GM12878 (cell line): ENCODE results near the gene SRC. TPM values are rescaled to one million over a fixed set of nuclear protein-coding genes. Genes with fewer than 3 reads are reported as not detected.

ENCODE experiments used
- ATF7 ChIP-seq: fragments of 450-650 bp; IDR thresholded peaks from 2 replicates; pipeline ENCODE4 v1.6.1; 2016; ENCODE audit warnings: low read depth, mild to moderate bottlenecking
- CBFB ChIP-seq: IDR thresholded peaks from 2 replicates; pipeline ENCODE4 v1.6.1; 2016; ENCODE audit warnings: antibody characterized with exemption, low read depth
- MXI1 ChIP-seq: fragments of 150-350 bp; IDR thresholded peaks from 2 replicates; pipeline ENCODE4 v1.6.1; 2011; ENCODE audit warnings: low read depth, mild to moderate bottlenecking, inconsistent platforms, low read length, improper control_type of control experiment
- NR2C2 ChIP-seq: IDR thresholded peaks from 2 replicates; pipeline ENCODE4 v1.6.1; 2011; ENCODE audit warnings: borderline replicate concordance, low read depth; ENCODE audit not compliant: control insufficient read depth, insufficient read length
- POLR2AphosphoS2 ChIP-seq: IDR thresholded peaks from 2 replicates; pipeline ENCODE4 v1.6.1; 2011; ENCODE audit warnings: low read depth, mild to moderate bottlenecking, low read length, improper control_type of control experiment, moderate library complexity
- SRF ChIP-seq, 2 experiments: IDR thresholded peaks; 2 replicates each; pipeline ENCODE4 v1.6.1; 2011; ENCODE audit warnings: low read depth in 2 of 2, low read length in 2 of 2, mild to moderate bottlenecking in 1 of 2, moderate library complexity in 1 of 2
- polyA plus RNA-seq, 11 experiments: library from polyadenylated mRNA; depleted of rRNA in 4 of 11; unstranded in 6 of 11; stranded (reverse) in 5 of 11; fragments of >200 nt; fragmentation: Nextera tagmentation in 4 of 11; fragmentation: Illumina TruSeq in 1 of 11; extraction: Ambion mirVana in 4 of 11; extraction: Trizol in 1 of 11; gene quantifications; 1 replicate in 1 of 11; 2 replicates in 10 of 11; pipeline versions ENCODE4 v1.2.1 to v1.2.3, GENCODE V29; 2011 to 2016; ENCODE audit warnings: inconsistent platforms in 2 of 11, missing spikeins in 2 of 11, low read depth in 1 of 11
- total RNA-seq, 4 experiments: library from RNA; depleted of rRNA in 3 of 4; stranded (reverse); fragments of >200 nt in 3 of 4; fragmentation: Illumina TruSeq in 1 of 4; extraction: Trizol in 1 of 4; gene quantifications; 2 replicates each; pipeline versions ENCODE4 v1.2.1 to v1.2.3, GENCODE V29; 2013 to 2021
- TF ChIP-seq, protein P1 (sequence below): fragments of 450-650 bp; IDR thresholded peaks from 2 replicates; pipeline ENCODE4 v1.6.1; 2016; ENCODE audit warnings: mild to moderate bottlenecking, moderate library complexity, borderline replicate concordance
- TF ChIP-seq, protein P2 (sequence below): IDR thresholded peaks from 2 replicates; pipeline ENCODE4 v1.6.1; 2011; ENCODE audit warnings: borderline replicate concordance, low read depth, mild to moderate bottlenecking, moderate library complexity, mixed read lengths, low read length; ENCODE audit not compliant: insufficient read depth; ENCODE audit errors: extremely low read length
- TF ChIP-seq, protein P3 (sequence below): fragments of 450-650 bp; IDR thresholded peaks from 2 replicates; pipeline ENCODE4 v1.6.1; 2017; ENCODE audit warnings: mild to moderate bottlenecking, moderate library complexity
- TF ChIP-seq, protein P4 (sequence below): IDR thresholded peaks from 2 replicates; pipeline ENCODE4 v1.6.1; 2011; ENCODE audit warnings: low read depth, mild to moderate bottlenecking, low read length, moderate library complexity, borderline replicate concordance; ENCODE audit errors: extremely low read depth
- TF ChIP-seq, protein P5 (sequence below): fragments of 450-650 bp; IDR thresholded peaks from 2 replicates; pipeline ENCODE4 v1.6.1; 2017; ENCODE audit warnings: antibody characterized with exemption, mild to moderate bottlenecking, moderate library complexity

SRC gene
- total and polyA plus RNA-seq, 10 of the 15 experiments (the other 5 are each of a cell fraction or from before 2014, with no cell fraction given), result 0.60 to 71.3 (median 27.2) TPM

DNA sequence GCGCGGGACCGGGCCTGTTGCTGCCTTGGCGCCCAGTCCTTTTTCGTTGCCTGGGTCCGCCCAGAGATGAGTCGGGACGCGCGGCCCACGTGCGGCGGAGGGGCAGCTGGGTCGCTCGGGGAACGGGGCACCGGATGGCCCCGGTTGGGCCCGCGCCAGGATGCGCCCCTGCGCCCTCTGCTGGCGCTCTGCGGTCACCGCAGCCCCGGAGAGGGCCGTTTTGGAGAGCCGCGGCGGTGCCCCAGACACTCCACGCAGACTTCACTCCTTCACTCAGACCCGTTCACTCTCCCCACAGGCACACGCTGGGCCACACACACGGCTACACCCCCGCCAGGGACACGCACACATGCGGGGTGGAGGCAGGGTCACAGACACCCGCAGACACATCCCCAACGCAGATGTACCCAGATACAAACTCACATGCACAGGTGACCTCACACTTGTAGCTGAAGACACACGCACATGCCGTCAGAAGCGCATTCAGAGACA is 38.8 kb downstream of the SRC start (continued):
- TF ChIP-seq, protein P1, sequence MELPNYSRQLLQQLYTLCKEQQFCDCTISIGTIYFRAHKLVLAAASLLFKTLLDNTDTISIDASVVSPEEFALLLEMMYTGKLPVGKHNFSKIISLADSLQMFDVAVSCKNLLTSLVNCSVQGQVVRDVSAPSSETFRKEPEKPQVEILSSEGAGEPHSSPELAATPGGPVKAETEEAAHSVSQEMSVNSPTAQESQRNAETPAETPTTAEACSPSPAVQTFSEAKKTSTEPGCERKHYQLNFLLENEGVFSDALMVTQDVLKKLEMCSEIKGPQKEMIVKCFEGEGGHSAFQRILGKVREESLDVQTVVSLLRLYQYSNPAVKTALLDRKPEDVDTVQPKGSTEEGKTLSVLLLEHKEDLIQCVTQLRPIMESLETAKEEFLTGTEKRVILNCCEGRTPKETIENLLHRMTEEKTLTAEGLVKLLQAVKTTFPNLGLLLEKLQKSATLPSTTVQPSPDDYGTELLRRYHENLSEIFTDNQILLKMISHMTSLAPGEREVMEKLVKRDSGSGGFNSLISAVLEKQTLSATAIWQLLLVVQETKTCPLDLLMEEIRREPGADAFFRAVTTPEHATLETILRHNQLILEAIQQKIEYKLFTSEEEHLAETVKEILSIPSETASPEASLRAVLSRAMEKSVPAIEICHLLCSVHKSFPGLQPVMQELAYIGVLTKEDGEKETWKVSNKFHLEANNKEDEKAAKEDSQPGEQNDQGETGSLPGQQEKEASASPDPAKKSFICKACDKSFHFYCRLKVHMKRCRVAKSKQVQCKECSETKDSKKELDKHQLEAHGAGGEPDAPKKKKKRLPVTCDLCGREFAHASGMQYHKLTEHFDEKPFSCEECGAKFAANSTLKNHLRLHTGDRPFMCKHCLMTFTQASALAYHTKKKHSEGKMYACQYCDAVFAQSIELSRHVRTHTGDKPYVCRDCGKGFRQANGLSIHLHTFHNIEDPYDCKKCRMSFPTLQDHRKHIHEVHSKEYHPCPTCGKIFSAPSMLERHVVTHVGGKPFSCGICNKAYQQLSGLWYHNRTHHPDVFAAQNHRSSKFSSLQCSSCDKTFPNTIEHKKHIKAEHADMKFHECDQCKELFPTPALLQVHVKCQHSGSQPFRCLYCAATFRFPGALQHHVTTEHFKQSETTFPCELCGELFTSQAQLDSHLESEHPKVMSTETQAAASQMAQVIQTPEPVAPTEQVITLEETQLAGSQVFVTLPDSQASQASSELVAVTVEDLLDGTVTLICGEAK, result no peak
- TF ChIP-seq CBFB, result 0 out of 2 replicates have a peak, but pooled peaks have one; percentile 41
- no peak for TF ChIP-seq NR2C2
- TF ChIP-seq MXI1, result peak; percentile 64
- TF ChIP-seq, protein P2, sequence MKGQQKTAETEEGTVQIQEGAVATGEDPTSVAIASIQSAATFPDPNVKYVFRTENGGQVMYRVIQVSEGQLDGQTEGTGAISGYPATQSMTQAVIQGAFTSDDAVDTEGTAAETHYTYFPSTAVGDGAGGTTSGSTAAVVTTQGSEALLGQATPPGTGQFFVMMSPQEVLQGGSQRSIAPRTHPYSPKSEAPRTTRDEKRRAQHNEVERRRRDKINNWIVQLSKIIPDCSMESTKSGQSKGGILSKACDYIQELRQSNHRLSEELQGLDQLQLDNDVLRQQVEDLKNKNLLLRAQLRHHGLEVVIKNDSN, result peak; percentile 47
- TF ChIP-seq, protein P3, sequence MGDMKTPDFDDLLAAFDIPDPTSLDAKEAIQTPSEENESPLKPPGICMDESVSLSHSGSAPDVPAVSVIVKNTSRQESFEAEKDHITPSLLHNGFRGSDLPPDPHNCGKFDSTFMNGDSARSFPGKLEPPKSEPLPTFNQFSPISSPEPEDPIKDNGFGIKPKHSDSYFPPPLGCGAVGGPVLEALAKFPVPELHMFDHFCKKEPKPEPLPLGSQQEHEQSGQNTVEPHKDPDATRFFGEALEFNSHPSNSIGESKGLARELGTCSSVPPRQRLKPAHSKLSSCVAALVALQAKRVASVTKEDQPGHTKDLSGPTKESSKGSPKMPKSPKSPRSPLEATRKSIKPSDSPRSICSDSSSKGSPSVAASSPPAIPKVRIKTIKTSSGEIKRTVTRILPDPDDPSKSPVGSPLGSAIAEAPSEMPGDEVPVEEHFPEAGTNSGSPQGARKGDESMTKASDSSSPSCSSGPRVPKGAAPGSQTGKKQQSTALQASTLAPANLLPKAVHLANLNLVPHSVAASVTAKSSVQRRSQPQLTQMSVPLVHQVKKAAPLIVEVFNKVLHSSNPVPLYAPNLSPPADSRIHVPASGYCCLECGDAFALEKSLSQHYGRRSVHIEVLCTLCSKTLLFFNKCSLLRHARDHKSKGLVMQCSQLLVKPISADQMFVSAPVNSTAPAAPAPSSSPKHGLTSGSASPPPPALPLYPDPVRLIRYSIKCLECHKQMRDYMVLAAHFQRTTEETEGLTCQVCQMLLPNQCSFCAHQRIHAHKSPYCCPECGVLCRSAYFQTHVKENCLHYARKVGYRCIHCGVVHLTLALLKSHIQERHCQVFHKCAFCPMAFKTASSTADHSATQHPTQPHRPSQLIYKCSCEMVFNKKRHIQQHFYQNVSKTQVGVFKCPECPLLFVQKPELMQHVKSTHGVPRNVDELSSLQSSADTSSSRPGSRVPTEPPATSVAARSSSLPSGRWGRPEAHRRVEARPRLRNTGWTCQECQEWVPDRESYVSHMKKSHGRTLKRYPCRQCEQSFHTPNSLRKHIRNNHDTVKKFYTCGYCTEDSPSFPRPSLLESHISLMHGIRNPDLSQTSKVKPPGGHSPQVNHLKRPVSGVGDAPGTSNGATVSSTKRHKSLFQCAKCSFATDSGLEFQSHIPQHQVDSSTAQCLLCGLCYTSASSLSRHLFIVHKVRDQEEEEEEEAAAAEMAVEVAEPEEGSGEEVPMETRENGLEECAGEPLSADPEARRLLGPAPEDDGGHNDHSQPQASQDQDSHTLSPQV, result 0 out of 2 replicates have a peak, but pooled peaks have one; percentile 51
- TF ChIP-seq SRF (IDR thresholded peaks at IDR 0.05; ENCODE audit: low read depth in 2 of 2, low read length in 2 of 2), result peak in 1 of 2 experiments; percentile 2; a peak in 1 of 4 replicates
- no peak for TF ChIP-seq ATF7
- TF ChIP-seq POLR2AphosphoS2, result no peak
- TF ChIP-seq, protein P4, sequence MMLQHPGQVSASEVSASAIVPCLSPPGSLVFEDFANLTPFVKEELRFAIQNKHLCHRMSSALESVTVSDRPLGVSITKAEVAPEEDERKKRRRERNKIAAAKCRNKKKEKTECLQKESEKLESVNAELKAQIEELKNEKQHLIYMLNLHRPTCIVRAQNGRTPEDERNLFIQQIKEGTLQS, result no peak
- TF ChIP-seq, protein P5, sequence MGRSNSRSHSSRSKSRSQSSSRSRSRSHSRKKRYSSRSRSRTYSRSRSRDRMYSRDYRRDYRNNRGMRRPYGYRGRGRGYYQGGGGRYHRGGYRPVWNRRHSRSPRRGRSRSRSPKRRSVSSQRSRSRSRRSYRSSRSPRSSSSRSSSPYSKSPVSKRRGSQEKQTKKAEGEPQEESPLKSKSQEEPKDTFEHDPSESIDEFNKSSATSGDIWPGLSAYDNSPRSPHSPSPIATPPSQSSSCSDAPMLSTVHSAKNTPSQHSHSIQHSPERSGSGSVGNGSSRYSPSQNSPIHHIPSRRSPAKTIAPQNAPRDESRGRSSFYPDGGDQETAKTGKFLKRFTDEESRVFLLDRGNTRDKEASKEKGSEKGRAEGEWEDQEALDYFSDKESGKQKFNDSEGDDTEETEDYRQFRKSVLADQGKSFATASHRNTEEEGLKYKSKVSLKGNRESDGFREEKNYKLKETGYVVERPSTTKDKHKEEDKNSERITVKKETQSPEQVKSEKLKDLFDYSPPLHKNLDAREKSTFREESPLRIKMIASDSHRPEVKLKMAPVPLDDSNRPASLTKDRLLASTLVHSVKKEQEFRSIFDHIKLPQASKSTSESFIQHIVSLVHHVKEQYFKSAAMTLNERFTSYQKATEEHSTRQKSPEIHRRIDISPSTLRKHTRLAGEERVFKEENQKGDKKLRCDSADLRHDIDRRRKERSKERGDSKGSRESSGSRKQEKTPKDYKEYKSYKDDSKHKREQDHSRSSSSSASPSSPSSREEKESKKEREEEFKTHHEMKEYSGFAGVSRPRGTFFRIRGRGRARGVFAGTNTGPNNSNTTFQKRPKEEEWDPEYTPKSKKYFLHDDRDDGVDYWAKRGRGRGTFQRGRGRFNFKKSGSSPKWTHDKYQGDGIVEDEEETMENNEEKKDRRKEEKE, result no peak
